Activated B cell treated with CpG ODN at 0.5 μM for 24 hours (primary cell): ENCODE results near the gene ESPL1. TPM values are rescaled to one million over a fixed set of nuclear protein-coding genes. Genes with fewer than 3 reads are reported as not detected.

ENCODE experiments used
- ATAC-seq: fragments of 200-7000 bp; cut with Tn5 transposase; one replicate; pipeline ENCODE4 v1.10.0; 2021; ENCODE audit warnings: low read depth, mild to moderate bottlenecking, moderate library complexity
- CTCF ChIA-PET: fragments of 350-600 bp; sonication (Branson Sonifier 250); formaldehyde crosslinking; loops from one replicate; lab custom pipeline; 2021; ENCODE audit warnings: antibody characterized with exemption; lab: Charles Lee
- POLR2A ChIA-PET: fragments of 350-600 bp; sonication (Branson Sonifier 250); formaldehyde crosslinking; loops from one replicate; lab custom pipeline; 2021; ENCODE audit warnings: antibody characterized with exemption; lab: Charles Lee
- DNase-seq: peaks from one replicate; pipeline ENCODE4 v3.0.0; 2022
- H3K27ac Mint-ChIP-seq: one replicate; pipeline ENCODE4 v1.8.0; 2020; ENCODE audit warnings: mixed read lengths
- H3K27me3 Mint-ChIP-seq: one replicate; pipeline ENCODE4 v1.8.0; 2021; ENCODE audit warnings: mixed read lengths
- H3K36me3 Mint-ChIP-seq: one replicate; pipeline ENCODE4 v1.8.0; 2021; ENCODE audit warnings: low read depth, mixed read lengths
- H3K4me1 Mint-ChIP-seq: one replicate; pipeline ENCODE4 v1.8.0; 2021; ENCODE audit warnings: mixed read lengths
- H3K4me3 Mint-ChIP-seq: one replicate; pipeline ENCODE4 v1.8.0; 2020; ENCODE audit warnings: mild to moderate bottlenecking, mixed read lengths
- H3K9me3 Mint-ChIP-seq: one replicate; pipeline ENCODE4 v1.8.0; 2020; ENCODE audit warnings: mixed read lengths
- CTCF ChIP-seq: fragments of 200-600 bp; IDR thresholded peaks from one replicate; pipeline ENCODE4 v1.8.0; 2022; ENCODE audit warnings: antibody characterized with exemption, mild to moderate bottlenecking
- intact Hi-C: fragments of 100-400 bp; cut with micrococcal nuclease; formaldehyde crosslinking; loops from one replicate; pipeline ENCODE4 v1.15.1; 2024
- total RNA-seq: library from RNA; stranded (reverse); gene quantifications from 2 replicates; pipeline ENCODE4 v1.2.3, GENCODE V29; 2022

ESPL1 gene
- total RNA-seq, 1 donor from 2014 or later: 8.2 TPM

DNA sequence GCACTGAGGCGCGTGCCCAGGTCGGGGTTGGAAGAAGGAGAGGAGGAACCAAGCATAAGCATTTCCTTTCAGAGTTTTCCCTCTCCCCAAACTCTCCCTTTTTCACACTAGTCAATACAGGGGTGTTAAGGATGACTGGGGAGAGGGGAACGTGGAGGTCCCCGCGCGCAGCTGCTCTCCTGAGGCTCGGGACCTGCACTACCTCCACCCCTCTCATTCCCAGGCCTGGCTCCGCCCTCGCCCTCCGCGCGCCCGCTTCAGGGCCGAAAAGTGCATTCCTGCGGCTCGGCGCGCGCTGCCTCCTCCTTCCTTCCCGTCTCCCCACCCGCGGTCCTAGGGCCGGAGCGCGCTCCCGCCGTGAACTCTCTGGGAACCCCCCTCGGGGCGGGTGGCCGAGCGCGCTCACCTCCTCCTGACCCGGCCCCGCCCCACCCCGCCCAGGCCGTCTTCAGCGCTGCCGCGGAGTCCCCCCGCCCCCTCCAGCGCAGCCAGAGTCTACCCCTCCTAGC, 47.4 kb upstream of the ESPL1 start:
- Mint-ChIP-seq H3K9me3 (no peaks in the 10 kb centered on the region), H3K4me1 (peaks cover 49% of the 10 kb centered on the region), H3K27me3 (no peaks in the 10 kb centered on the region), H3K4me3 (peak overlapping the region; percentile 89), H3K36me3 (peaks cover 8% of the 10 kb centered on the region), H3K27ac (peak overlapping the region; percentile 96)
- CTCF ChIA-PET: interaction anchor here (0.8 to 14.7 kb wide), 8 partner anchors 7 to 124 kb away, joined by 3 to 298 read pairs (median 4); partner anchors contain the start of genes AAAS, ESPL1 and PFDN5
- TF ChIP-seq CTCF: no peak
- DNase-seq (peak; percentile 74), ATAC-seq (peak; percentile 77)
- POLR2A ChIA-PET: interaction anchor here (0.6 to 3.8 kb wide), 34 partner anchors 9 to 280 kb away, joined by 3 to 66 read pairs (median 4); partner anchors contain the start of genes AAAS, CSAD, ESPL1 and ITGB7
- intact Hi-C loops: loop anchor here (1.0 to 2.0 kb wide), 9 partner anchors 11 to 101 kb away; partner anchors contain the start of genes AAAS, CSAD, ESPL1 and PFDN5

DNA sequence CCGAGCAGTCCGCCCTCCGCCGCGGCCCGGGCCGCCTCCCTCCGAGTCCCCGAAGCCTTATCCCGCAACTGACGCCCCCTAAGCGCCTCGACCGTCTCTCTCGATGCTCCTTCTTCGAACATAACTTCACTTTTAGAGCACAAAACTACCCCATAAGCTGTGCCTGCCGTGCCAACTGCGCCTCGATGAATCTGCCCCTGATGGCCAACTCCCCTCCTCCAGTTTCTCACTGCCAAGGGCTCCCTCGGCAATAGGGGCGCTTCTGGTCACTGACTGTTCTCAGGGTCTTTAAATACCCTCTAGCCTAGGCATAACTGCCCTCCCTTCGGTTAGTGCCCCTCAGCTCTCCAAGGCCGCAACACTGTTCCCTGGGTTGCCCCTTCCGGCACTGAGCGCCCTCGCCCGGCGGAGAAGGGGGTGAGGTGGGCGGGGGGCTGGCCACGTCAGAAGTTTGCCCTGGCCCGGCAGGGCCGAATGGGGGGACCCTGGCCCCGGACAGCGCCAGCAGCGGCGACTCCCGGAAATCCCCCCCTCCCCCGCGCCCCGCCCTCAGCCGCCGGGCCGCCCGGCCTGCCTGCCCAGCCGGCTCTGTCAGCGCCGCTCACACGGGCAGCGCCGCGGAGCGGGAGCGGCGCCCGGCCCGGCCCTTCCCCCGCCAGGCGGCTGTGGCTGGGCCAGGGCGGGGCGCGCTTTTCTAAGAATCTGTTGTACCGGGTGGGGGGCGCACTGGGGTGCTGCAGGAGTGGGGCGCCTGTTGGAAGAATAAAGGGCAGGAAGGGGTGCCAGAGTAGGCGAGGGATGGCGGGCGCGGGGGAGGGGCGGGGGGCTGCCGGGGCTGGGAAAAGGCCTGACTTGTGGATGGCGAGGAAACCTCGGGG, 46.7 kb upstream of the ESPL1 start:
- DNase-seq (peak; percentile 66), ATAC-seq (peak; percentile 47)
- TF ChIP-seq CTCF: no peak
- CTCF ChIA-PET: interaction anchor here (1.5 kb wide), 2 partner anchors 8 to 10 kb away, joined by 3 to 5 read pairs; no protein-coding TSS in a partner anchor
- H3K27ac Mint-ChIP-seq: peak overlapping the region; percentile 96
- peak overlapping the region; percentile 89 for H3K4me3 Mint-ChIP-seq
- peaks cover 42% of the 10 kb centered on the region for H3K4me1 Mint-ChIP-seq
- H3K36me3 Mint-ChIP-seq: peaks cover 8% of the 10 kb centered on the region
- no peaks in the 10 kb centered on the region for H3K27me3 Mint-ChIP-seq
- POLR2A ChIA-PET: interaction anchor here (0.6 to 3.8 kb wide), 18 partner anchors 10 to 243 kb away, joined by 3 to 66 read pairs (median 6); partner anchors contain the start of genes AAAS, CSAD, ESPL1 and MYG1
- intact Hi-C loops: loop anchor here (1.0 to 2.0 kb wide), 8 partner anchors 11 to 100 kb away; partner anchors contain the start of genes AAAS, CSAD, ESPL1 and PFDN5
- no peaks in the 10 kb centered on the region for H3K9me3 Mint-ChIP-seq

- Mint-ChIP-seq H3K4me3 (peak overlapping the region; percentile 63), H3K27me3 (no peaks in the 10 kb centered on the region), H3K4me1 (peaks cover 34% of the 10 kb centered on the region), H3K36me3 (peaks cover 8% of the 10 kb centered on the region), H3K27ac (peak overlapping the region; percentile 71), H3K9me3 (no peaks in the 10 kb centered on the region)
- no peak for TF ChIP-seq CTCF
- ChIA-PET CTCF (interaction anchor here (1.5 kb wide), 2 partner anchors 9 to 10 kb away, joined by 3 to 5 read pairs; no protein-coding TSS in a partner anchor), POLR2A (interaction anchor here (0.6 to 3.8 kb wide), 3 partner anchors 45 to 404 kb away, joined by 3 to 66 read pairs (median 4); partner anchors contain the start of genes AAAS, ATF7 and ESPL1)
- DNase-seq: no peak
- intact Hi-C loops: no loop called here
- ATAC-seq: no peak
Observed at GRCh38 chr12:53222170-53222721, 45.9 kb upstream of the ESPL1 start.

DNA sequence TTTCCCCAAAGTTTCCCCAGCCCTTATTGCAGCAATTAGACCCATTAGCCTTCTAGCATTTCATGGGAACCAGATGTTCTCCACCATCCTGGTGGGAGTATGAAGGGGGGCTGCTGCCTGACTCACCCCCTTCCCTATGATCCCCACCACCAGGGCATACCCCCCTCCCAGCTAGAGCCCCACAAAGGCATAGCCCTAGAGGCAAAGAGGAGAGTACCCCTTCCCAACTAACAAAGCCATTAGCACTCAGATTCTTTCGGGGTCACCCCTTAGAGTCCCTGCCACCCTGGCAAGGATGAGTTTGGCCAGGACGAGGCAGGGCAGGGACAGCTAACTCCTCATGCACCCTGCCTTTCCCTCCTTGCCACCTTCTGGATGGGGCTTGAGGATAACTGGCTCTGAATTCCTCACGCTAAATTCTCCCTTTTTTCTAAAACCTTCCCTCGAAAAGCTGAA, 45.3 kb upstream of the ESPL1 start:
- TF ChIP-seq CTCF: no peak

More for the DNA sequence above, 45.3 kb upstream of the ESPL1 start:
- POLR2A ChIA-PET: interaction anchor here (0.6 to 3.8 kb wide), 3 partner anchors 45 to 403 kb away, joined by 3 to 66 read pairs (median 4); partner anchors contain the start of genes AAAS, ATF7 and ESPL1
- Mint-ChIP-seq H3K36me3 (peaks cover 8% of the 10 kb centered on the region), H3K27me3 (no peaks in the 10 kb centered on the region), H3K4me1 (peaks cover 29% of the 10 kb centered on the region), H3K4me3 (peak overlapping the region; percentile 38), H3K27ac (no peak overlapping the region), H3K9me3 (no peaks in the 10 kb centered on the region)
- CTCF ChIA-PET: no interaction called here
- no peak for DNase-seq
- intact Hi-C loops: no loop called here
- ATAC-seq: no peak
